ENCODE results near the gene DEPP1.

The DEPP1 gene

GRCh38 chr10:44994752-44995530 is 16.3 kb upstream of the DEPP1 start:
- H3K4me3 ChIP-seq (ENCODE audit: low read depth, low read length), result no peak overlapping the region
- DNase-seq (ENCODE audit: low read depth), result no peak

- no peak overlapping the region for H3K4me3 ChIP-seq (ENCODE audit: low read depth, low read length)
- DNase-seq (ENCODE audit: low read depth), result no peak
These were observed 15.5 kb upstream of the DEPP1 start for GRCh38 chr10:44993922-44994751.

GRCh38 chr10:44993226-44993921 is 14.8 kb upstream of the DEPP1 start:
- H3K4me3 ChIP-seq (ENCODE audit: low read depth, low read length), result no peak overlapping the region
- DNase-seq (ENCODE audit: low read depth), result no peak

GRCh38 chr10:44992732-44993225 is 14.2 kb upstream of the DEPP1 start:
- no peak overlapping the region for H3K4me3 ChIP-seq (ENCODE audit: low read depth, low read length)
- no peak for DNase-seq (ENCODE audit: low read depth)

GRCh38 chr10:44992070-44992731 is 13.6 kb upstream of the DEPP1 start:
- no peak for DNase-seq (ENCODE audit: low read depth)
- H3K4me3 ChIP-seq (ENCODE audit: low read depth, low read length), result no peak overlapping the region

GRCh38 chr10:44991571-44991970 is 13.0 kb upstream of the DEPP1 start:
- DNase-seq (ENCODE audit: low read depth), result no peak

GRCh38 chr10:44990965-44991364 is 12.4 kb upstream of the DEPP1 start:
- DNase-seq (ENCODE audit: low read depth), result no peak
- no peak overlapping the region for H3K4me3 ChIP-seq (ENCODE audit: low read depth, low read length)

More at GRCh38 chr10:44991571-44991970, 13.0 kb upstream of the DEPP1 start:
- no peak overlapping the region for H3K4me3 ChIP-seq (ENCODE audit: low read depth, low read length)

GRCh38 chr10:44990302-44990655 is 11.7 kb upstream of the DEPP1 start:
- no peak for DNase-seq (ENCODE audit: low read depth)
- no peak overlapping the region for H3K4me3 ChIP-seq (ENCODE audit: low read depth, low read length)

- no peak overlapping the region for H3K4me3 ChIP-seq (ENCODE audit: low read depth, low read length)
- no peak for DNase-seq (ENCODE audit: low read depth)
These were observed 11.1 kb upstream of the DEPP1 start for GRCh38 chr10:44989597-44990301.

GRCh38 chr10:44988957-44989585 is 10.5 kb upstream of the DEPP1 start:
- no peak overlapping the region for H3K4me3 ChIP-seq (ENCODE audit: low read depth, low read length)
- DNase-seq (ENCODE audit: low read depth), result no peak

GRCh38 chr10:44986670-44987069 is 8.1 kb upstream of the DEPP1 start:
- no peak overlapping the region for H3K4me3 ChIP-seq (ENCODE audit: low read depth, low read length)
- no peak for DNase-seq (ENCODE audit: low read depth)

GRCh38 chr10:44986179-44986578 is 7.6 kb upstream of the DEPP1 start:
- no peak overlapping the region for H3K4me3 ChIP-seq (ENCODE audit: low read depth, low read length)
- DNase-seq (ENCODE audit: low read depth), result no peak

- H3K4me3 ChIP-seq (ENCODE audit: low read depth, low read length), result no peak overlapping the region
- DNase-seq (ENCODE audit: low read depth), result no peak
These were observed 6.6 kb upstream of the DEPP1 start for GRCh38 chr10:44985175-44985681.

GRCh38 chr10:44984671-44985101 is 6.1 kb upstream of the DEPP1 start:
- DNase-seq (ENCODE audit: low read depth), result no peak
- H3K4me3 ChIP-seq (ENCODE audit: low read depth, low read length), result no peak overlapping the region

GRCh38 chr10:44983895-44984278 is 5.3 kb upstream of the DEPP1 start:
- H3K4me3 ChIP-seq (ENCODE audit: low read depth, low read length), result no peak overlapping the region
- DNase-seq (ENCODE audit: low read depth), result no peak

GRCh38 chr10:44983066-44983894 is 4.7 kb upstream of the DEPP1 start:
- H3K4me3 ChIP-seq (ENCODE audit: low read depth, low read length), result no peak overlapping the region
- DNase-seq (ENCODE audit: low read depth), result no peak

GRCh38 chr10:44982496-44982895 is 3.9 kb upstream of the DEPP1 start:
- H3K4me3 ChIP-seq (ENCODE audit: low read depth, low read length), result no peak overlapping the region
- DNase-seq (ENCODE audit: low read depth), result no peak

GRCh38 chr10:44982114-44982460 is 3.5 kb upstream of the DEPP1 start:
- no peak for DNase-seq (ENCODE audit: low read depth)
- no peak overlapping the region for H3K4me3 ChIP-seq (ENCODE audit: low read depth, low read length)

All from skeletal muscle cell (primary cell).